Measurements from ENCODE around the gene FOXK1.

The FOXK1 gene

GRCh38 chr7:4745971-4746919, 64.2 kb downstream of the FOXK1 start:
- peak; percentile 66 for DNase-seq

GRCh38 chr7:4747013-4747412, 64.9 kb downstream of the FOXK1 start:
- no peak for DNase-seq

DNA sequence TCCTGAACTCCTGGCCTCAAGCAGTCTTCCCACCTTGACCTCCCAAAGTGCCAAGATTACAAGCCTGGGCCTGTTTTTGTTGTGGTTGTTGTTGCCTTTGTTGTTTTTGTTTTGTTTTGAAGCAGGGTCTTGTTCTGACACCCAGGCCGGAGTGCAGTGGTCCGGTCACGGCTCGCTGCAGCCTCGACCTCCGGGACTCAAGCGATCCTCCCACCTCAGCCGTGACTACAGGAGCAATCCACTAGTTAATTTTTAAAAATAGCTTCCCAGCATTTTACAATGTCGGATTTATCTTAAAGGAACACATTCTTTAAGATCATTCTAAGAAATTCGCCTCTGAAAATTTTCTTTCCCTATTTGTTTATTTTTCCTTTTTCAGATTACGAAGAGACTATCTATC, 65.7 kb downstream of the FOXK1 start:
- DNase-seq: no peak

GRCh38 chr7:4748231-4748681, 66.2 kb downstream of the FOXK1 start:
- no peak for DNase-seq

DNA sequence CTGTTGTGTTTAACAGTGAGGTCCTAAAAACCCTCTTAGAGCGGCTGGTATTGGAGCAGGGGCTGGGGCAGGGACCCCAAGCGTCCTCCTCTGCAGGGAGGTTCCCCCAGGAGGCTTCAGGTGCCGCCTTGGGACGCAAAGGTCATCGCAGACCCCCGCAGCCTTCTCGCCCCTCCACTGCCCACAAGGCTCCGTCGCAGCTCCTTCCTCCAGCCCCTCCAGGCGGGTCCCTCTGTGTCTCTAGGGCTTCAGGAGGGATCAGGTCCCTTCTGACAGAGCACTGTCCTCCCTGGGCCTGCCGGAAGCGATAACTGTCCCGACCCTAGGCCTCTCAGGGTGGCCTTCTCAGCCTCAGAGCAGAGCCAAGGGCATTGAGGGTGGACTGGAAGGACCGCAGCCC, 67.3 kb downstream of the FOXK1 start:
- no peak for DNase-seq

GRCh38 chr7:4749798-4750197, 67.7 kb downstream of the FOXK1 start:
- DNase-seq: no peak

DNA sequence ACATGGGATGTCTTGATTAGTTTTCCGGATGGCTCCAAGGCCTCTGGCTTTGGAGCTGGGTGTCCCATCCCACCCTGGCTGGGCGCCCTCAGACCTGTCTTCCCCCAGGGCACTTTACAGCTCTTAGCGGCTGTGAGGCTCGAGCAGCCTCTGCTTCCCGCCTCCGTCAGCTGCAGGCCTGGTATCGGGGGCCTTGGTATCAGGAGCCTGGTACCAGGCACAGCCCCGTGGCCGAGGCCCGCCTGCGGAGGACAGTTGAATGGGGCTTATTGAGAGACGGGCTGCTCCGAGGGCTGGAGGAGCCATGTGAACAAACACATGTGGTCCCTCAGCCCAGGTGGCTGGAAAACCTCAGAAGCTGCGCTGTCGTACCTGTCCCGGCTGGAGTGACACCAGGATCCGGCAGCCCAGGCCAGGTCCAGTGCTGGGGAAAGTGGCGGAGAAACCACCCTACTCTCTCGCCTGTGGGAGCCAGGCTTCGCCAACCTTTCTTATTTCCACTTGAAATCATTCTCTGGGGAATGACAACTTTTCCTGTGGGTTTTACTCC, 69.4 kb downstream of the FOXK1 start:
- no peak for DNase-seq

- peak; percentile 83 for DNase-seq
Measured at GRCh38 chr7:4753598-4754432, 71.7 kb downstream of the FOXK1 start.

DNA sequence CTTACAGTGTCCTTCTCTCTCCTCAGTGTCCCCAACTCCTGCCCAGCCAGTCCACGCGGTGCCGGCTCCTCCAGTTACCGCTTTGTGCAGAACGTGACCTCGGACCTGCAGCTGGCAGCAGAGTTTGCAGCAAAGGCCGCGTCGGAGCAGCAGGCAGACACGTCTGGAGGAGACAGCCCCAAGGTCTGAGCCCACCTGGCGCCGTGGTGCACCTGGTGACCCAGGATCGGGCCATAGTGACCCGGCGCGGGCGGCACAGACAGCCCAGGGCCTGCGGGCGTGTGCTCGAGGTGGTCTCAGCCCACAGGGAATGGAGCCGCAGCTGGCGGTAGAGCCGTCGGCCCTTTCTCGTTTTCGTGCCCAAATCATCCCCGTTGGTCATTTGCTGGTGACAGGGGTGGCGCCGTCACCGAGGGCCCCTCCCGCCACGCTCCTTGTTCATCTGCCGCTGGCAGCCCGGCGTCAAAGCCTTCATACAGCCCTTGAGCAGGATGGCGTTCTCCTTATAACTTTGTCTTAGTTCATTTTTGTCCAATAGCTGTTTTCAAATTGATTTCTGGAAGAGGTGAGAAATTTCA, 72.4 kb downstream of the FOXK1 start:
- DNase-seq: no peak

GRCh38 chr7:4755045-4755444, 73.0 kb downstream of the FOXK1 start:
- DNase-seq: no peak

DNA sequence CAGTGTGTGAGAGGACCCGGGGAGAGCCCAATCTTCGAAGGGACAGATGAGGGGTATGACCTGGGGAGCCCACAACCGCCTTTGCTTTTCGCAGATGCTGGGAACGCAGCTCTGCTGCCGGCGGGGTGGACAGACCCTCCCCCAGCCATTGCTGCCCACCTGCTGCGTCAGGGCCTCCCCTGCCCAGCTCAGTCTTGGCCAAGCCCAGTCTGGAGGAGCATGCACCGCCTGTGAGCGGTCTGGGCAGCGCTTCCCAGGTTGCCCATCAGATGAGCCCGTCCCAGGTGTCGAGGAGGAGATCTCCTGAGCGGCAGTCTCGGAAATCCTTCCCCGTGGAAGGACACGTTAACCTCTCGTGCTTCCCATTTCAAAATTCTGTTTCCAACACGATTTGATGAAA, 76.0 kb downstream of the FOXK1 start:
- no peak for DNase-seq

DNA sequence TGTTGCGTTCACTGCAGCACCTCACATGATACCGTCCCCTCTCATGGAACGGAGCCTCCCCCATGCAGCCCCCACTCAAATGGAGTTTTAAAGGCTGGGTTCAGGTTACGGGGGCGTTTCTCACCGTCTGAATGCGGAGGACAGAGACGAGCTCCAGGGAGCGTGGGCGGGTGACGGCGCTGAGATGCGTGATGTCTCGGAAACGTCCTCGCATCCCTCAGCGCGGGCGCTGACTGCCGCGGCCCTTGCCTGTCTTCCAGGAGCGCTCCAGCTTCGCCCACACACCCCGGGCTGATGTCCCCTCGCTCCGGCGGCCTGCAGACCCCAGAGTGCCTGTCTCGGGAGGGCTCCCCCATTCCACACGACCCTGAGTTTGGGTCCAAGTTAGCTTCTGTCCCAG, 76.7 kb downstream of the FOXK1 start:
- DNase-seq: no peak

DNA sequence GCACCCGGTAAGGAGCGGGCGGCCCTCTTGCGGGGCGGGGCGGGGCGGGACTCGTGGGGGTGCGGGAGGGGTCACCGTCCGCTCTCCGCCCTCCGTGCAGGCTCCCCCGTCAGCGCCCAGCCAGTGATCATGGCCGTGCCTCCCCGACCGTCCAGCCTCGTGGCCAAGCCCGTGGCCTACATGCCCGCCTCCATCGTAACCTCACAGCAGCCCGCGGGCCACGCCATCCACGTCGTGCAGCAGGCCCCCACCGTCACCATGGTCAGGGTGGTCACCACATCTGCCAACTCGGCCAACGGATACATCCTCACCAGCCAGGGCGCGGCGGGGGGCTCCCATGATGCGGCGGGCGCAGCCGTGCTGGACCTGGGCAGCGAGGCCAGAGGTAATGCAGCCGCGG, 77.1 kb downstream of the FOXK1 start:
- no peak for DNase-seq

DNA sequence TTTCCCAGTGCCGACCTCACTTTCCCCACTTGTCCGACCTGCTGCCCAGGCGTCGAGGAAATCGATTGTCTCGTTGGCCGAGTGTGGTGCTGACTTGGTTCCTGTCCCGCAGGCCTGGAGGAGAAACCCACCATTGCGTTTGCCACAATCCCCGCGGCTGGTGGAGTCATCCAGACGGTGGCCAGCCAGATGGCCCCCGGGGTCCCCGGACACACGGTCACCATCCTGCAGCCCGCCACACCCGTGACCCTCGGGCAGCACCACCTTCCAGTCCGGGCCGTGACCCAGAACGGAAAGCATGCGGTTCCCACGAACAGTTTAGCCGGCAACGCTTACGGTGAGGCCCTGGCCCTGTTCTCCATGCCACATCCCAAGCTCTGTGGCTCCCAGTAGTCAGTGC, 78.9 kb downstream of the FOXK1 start:
- DNase-seq: no peak

- DNase-seq: no peak
Measured at GRCh38 chr7:4762121-4763055, 80.3 kb downstream of the FOXK1 start.

DNA sequence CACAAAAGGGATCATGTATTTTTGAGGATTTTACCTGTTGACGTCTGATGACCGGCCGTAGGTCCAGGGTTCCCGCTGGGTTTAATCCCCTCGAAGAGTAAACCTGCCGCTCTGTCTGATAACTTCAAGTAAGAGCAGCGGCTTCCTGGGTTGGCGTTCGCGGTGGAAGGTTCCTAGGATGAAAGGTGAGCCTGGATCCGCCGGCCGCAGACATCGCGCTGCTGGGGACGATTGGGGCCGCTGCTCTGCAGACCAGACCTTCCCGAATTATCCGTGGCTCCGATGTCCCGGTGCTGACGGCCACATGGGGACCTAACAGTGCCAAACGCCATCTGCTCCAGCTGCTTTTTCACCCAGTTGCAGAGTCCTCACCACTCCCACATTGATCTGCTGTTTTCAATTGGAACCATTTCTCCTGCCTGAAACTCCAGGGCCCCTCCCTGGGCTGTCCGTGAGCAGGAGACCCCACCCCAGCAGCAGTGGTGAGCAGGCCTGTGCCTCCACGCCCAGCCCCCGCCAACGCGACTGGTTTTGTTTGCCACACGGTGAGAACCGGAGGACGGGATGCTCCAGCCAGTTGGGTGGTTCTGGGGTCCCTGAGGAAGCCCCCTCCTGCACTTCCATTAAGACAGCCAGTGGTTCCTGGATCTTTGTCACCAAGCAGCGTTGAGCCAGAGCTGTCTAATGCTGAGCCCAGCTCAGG, 81.1 kb downstream of the FOXK1 start:
- DNase-seq: no peak

DNA sequence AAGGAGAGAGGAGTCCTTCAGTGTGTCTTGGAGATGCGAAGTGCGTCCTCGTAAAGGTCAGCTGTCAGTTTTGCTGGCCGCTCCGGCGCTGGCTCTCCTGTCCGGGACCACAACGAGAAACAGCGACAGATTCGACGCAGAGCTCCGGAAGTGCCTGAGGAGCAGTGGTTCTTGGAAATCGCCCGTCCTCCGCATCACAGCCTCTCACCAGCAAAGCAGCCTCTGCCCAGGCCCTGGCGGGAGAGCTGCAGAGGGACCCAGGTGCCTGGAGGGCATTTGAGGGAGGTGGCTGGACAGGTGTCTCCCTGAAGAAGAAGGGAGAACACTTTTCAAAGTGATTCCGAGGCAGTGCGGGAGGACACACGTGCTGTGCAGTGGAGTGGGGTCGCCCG, 81.7 kb downstream of the FOXK1 start:
- no peak for DNase-seq

DNA sequence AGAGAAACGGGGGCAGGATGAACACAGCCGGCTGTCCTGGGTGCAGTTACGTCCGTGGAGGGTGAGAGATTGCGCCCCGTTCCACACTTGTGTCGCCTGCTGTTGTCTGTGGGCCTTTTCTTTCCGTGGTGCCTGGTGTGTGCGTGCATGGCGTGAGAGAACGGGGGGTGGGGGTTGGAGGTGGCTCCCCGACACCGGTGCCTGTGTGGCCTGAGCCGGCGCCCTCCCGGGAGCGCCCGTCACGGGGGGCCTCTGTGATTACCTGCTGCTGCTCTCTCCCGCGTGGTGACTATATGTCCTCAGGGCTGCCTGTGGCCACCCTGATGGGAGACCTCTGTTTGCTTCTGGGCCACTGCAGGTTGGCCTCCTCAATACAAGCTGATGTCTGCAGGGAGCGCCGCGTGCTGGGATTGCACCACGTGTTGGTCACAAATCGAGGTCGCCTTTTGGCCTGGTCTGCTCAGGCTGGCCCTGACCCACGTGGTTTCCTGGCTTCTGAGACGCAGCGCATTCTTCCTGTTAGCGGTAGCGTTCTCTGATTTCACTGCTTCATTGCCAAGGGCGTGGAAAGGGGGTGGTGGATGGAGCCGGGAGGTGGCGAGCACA, 82.4 kb downstream of the FOXK1 start:
- DNase-seq: no peak

GRCh38 chr7:4765776-4766490, 83.8 kb downstream of the FOXK1 start:
- DNase-seq: no peak

Data from activated CD4-positive, alpha-beta T cell treated with anti-CD3 and anti-CD28 coated beads, Interleukin-10, Interleukin-2, amounts not matched to agents 100 ng/mL and 50 ng/mL, durations not matched to agents 16 hours and 8 hours (primary cell).